GM21360 (cell line): Measurements from ENCODE around the gene PLP1.

Source experiments
- ATAC-seq: cut with Tn5 transposase; IDR thresholded peaks from one replicate; pipeline ENCODE4 v1.9.1; 2021; ENCODE audit warnings: mild to moderate bottlenecking, moderate library complexity; ENCODE audit not compliant: unreplicated experiment

The PLP1 gene

GRCh38 chrX:103823591-103823990, 47.0 kb downstream of the PLP1 start:
- ATAC-seq: no peak

DNA sequence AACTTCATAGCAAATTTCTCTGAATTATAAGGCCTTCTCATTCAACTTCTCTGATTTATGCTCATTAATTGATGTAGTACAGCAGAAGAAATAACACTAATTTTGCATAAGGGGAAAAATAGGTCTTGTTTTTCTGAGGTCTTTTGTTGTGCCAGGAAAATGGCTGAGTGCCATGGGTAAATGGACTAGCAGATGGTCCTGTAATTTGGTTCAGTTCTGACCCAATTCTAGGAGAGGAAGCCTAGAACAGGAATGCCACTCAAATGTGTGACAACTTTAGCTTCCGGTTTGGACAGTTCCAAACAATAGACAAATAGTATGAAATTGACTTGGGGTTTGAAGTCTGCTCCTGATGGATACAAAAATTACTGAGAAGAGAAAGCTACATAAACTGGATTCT, 49.2 kb downstream of the PLP1 start:
- no peak for ATAC-seq

- ATAC-seq: no peak
Measured at GRCh38 chrX:103828529-103828928, 51.9 kb downstream of the PLP1 start.

DNA sequence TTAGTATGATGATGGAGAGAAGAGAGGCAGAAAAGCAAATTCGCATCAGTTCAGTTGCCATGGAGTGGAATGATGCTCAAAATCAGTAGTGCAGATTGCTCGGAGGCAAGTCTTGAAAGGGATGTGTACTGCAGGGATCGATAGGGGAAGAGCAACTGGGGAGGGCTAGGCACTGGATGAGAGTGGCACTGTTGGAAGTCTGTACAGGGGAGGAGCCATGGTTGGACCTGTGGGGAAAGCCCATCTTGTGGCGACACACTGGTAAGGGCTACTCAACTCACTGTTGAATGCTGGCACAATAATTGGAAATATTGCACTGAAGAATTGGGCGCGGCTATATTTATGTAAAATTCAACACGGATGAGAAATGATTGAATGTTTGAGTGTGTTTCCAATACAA, 54.2 kb downstream of the PLP1 start:
- no peak for ATAC-seq

DNA sequence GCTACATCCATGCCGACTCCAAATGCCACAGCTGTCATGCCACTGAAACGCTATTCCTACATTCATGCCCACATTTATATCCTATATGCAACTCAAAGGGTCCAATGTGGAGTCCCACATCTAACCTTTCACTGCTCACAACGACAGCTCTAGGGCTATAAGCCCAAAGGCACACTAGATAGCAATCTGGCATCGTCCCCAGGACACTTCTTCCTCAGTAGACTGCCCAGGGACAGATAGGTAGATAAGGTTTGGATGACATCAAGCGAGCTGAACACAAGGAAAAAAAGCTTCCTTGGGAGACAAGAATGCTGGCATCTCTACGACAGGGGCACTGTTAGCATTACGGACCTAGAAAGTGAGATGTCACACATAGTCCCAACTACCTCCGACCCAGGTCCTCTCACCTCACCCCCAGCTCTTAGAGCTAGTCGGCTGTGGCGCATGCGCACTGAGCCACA, 54.7 kb downstream of the PLP1 start:
- peak; percentile 8 for ATAC-seq

DNA sequence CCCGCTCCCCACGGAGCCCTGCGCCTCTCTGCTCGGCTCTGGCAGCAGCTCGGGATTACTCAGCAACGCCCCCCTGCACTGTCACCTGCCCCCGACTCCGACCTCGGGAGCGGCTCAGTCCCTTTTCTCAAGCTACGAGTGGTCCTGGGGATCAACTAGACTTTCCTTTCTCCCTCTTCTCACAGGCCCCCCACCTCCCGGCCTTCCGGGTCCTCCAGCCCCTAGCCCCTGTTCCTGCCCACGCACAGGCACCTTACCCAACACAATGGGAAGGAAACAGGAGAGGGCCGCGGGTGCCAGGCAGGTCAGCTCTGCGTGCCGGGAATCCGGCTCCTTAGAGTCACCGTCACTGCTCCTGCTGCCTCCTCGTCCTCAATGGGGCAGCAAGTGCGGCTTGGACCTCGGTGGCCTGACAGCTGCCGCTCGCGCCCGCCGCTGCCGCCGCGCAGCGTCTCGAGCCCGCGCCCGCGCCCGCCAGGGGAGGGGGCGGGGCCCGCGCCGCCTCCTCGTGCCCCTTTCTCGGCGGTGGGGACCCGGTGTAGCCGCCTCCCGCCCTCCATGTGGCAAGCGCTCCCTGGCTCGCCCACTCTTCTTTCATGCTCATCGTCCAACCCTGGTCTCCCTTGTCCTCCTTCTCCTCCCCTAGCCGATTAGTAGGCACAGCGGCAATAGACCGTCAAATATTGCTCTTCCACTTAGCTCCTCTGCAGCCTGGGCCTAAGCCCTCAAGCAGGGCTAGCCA, 55.3 kb downstream of the PLP1 start, which contains the start of gene RAB9B:
Gene RAB9B, minus strand, starts transcription at position 455 of the 742 bp plus-strand sequence. CDS start 6,473 bp downstream, outside the sequence.
- peak; percentile 81 for ATAC-seq

DNA sequence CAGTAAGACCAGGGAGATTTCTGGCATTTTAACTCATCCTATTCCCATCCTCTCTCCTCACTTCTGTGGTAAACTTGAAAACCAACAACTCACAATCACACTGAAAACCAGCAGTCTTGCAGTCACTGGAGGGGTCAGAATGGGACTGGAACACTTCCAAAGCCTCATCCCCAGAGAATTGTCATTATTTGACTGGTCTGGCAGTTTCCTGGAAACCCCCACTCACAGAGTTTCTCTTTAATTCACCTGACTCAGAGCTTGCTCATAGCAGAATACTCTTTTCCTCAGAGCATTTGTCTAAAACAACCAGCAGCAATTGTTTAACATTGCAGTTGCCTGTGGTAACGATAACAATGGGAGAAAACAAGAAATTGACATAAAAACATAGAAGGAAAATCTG, 62.8 kb downstream of the PLP1 start:
- no peak for ATAC-seq
